ENCODE measurements around the gene NEURL1. TPM values are rescaled to one million over a fixed set of nuclear protein-coding genes. Genes with fewer than 3 reads are reported as not detected.

NEURL1 gene
- total and polyA plus RNA-seq, 12 donors, result 0.18 to 12.5 (median 2.3) TPM; not detected in 3

- no peaks in the 10 kb centered on the region for H3K4me1 ChIP-seq (replicated peaks in 1 of 2)
- H3K36me3 ChIP-seq (replicated peaks in 1 of 2), result peaks cover 0 to 19% of the 10 kb centered on the region in 2 donors
- DNase-seq, result peak; percentile 40 to 81 (median 66)
These were observed 105.2 kb downstream of the NEURL1 start for GRCh38 chr10:103598654-103599115.

GRCh38 chr10:103599211-103599610, 105.7 kb downstream of the NEURL1 start:
- no peaks in the 10 kb centered on the region for H3K9me3 ChIP-seq (replicated peaks in 1 of 3)

More at GRCh38 chr10:103598654-103599115, 105.2 kb downstream of the NEURL1 start:
- Histone ChIP-seq H3K27me3 (no peaks in the 10 kb centered on the region), H3K27ac (no peak overlapping the region), H3K9me3 (replicated peaks in 1 of 3) (no peaks in the 10 kb centered on the region), H3K4me3 (no peak overlapping the region)
- 44 to 62% (median 47%) methylated on average over 7 of the region's 7 CpGs for WGBS, 4 donors
- intact Hi-C loops (cut with DNase I), result loop anchor here (2.0 to 5.0 kb wide), 2 partner anchors 88 to 89 kb away; no protein-coding TSS in a partner anchor
- TF ChIP-seq POLR2A (IDR thresholded peaks at IDR 0.05), result no peak
- TF ChIP-seq CTCF (IDR thresholded peaks at IDR 0.05), result peak; percentile 30 to 75 (median 66)

GRCh38 chr10:103599907-103600306, 106.4 kb downstream of the NEURL1 start:
- peaks cover 0 to 24% of the 10 kb centered on the region in 2 donors for H3K36me3 ChIP-seq (replicated peaks in 1 of 2)
- intact Hi-C loops (cut with DNase I), result loop anchor here (2.0 to 5.0 kb wide), 2 partner anchors 87 kb away; no protein-coding TSS in a partner anchor

More at GRCh38 chr10:103599211-103599610, 105.7 kb downstream of the NEURL1 start:
- TF ChIP-seq POLR2A (IDR thresholded peaks at IDR 0.05) (no peak), CTCF (IDR thresholded peaks at IDR 0.05) (no peak)
- H3K4me3 ChIP-seq, result no peak overlapping the region
- no peak for DNase-seq
- H3K27ac ChIP-seq, result no peak overlapping the region
- intact Hi-C loops (cut with DNase I), result loop anchor here (2.0 to 5.0 kb wide), 2 partner anchors 88 kb away; no protein-coding TSS in a partner anchor
- H3K4me1 ChIP-seq (replicated peaks in 1 of 2), result no peaks in the 10 kb centered on the region
- H3K27me3 ChIP-seq, result no peaks in the 10 kb centered on the region
- H3K36me3 ChIP-seq (replicated peaks in 1 of 2), result peaks cover 0 to 19% of the 10 kb centered on the region in 2 donors
- WGBS, 4 donors, result 63 to 74% (median 67%) methylated on average over 3 of the region's 3 CpGs

GRCh38 chr10:103600325-103600724, 106.8 kb downstream of the NEURL1 start:
- Histone ChIP-seq H3K4me3 (no peak overlapping the region), H3K27ac (no peak overlapping the region), H3K9me3 (replicated peaks in 1 of 3) (no peaks in the 10 kb centered on the region), H3K36me3 (replicated peaks in 1 of 2) (peaks cover 0 to 28% of the 10 kb centered on the region in 2 donors), H3K27me3 (no peaks in the 10 kb centered on the region), H3K4me1 (replicated peaks in 1 of 2) (no peaks in the 10 kb centered on the region)
- 80 to 90% (median 86%) methylated on average over 3 to 6 of the region's 6 CpGs for WGBS, 4 donors
- DNase-seq, result no peak
- TF ChIP-seq CTCF (IDR thresholded peaks at IDR 0.05), result no peak
- no peak for TF ChIP-seq POLR2A (IDR thresholded peaks at IDR 0.05)
- intact Hi-C loops (cut with DNase I), result no loop called here

More at GRCh38 chr10:103599907-103600306, 106.4 kb downstream of the NEURL1 start:
- no peaks in the 10 kb centered on the region for H3K27me3 ChIP-seq
- no peak for DNase-seq
- H3K4me3 ChIP-seq, result no peak overlapping the region
- H3K9me3 ChIP-seq (replicated peaks in 1 of 3), result no peaks in the 10 kb centered on the region
- H3K4me1 ChIP-seq (replicated peaks in 1 of 2), result no peaks in the 10 kb centered on the region
- 84 to 90% (median 88%) methylated on average over 6 of the region's 6 CpGs for WGBS, 4 donors
- H3K27ac ChIP-seq, result no peak overlapping the region
- TF ChIP-seq POLR2A (IDR thresholded peaks at IDR 0.05) (no peak), CTCF (IDR thresholded peaks at IDR 0.05) (no peak)
